ENCODE data around the gene POLA1.

The POLA1 gene

GRCh38 chrX:25013632-25014365 is 320.1 kb downstream of the POLA1 start:
- DNase-seq = no peak

GRCh38 chrX:25014366-25014838 is 320.7 kb downstream of the POLA1 start:
- DNase-seq = no peak

- DNase-seq = peak; percentile 46
Observed at GRCh38 chrX:25015486-25016360, 322.0 kb downstream of the POLA1 start, which contains the start of gene ARX. Gene ARX (minus strand): TSS chrX:25015965. CDS start chrX:25015737, 228 bp downstream.

- DNase-seq = no peak
Observed at GRCh38 chrX:25016361-25016671, 322.6 kb downstream of the POLA1 start.

GRCh38 chrX:25016938-25017598 is 323.4 kb downstream of the POLA1 start:
- no peak for DNase-seq

- DNase-seq = no peak
Observed at GRCh38 chrX:25017667-25018247, 324.0 kb downstream of the POLA1 start.

GRCh38 chrX:25018682-25019081 is 325.0 kb downstream of the POLA1 start:
- no peak for DNase-seq

- no peak for DNase-seq
Observed at GRCh38 chrX:25019707-25020390, 326.1 kb downstream of the POLA1 start.

GRCh38 chrX:25020391-25020904 is 326.7 kb downstream of the POLA1 start:
- DNase-seq = no peak

GRCh38 chrX:25020905-25021449 is 327.3 kb downstream of the POLA1 start:
- DNase-seq = no peak

- DNase-seq = no peak
Observed at GRCh38 chrX:25022499-25023325, 329.0 kb downstream of the POLA1 start.

- DNase-seq = no peak
Observed at GRCh38 chrX:25023908-25024307, 330.2 kb downstream of the POLA1 start.

- no peak for DNase-seq
Observed at GRCh38 chrX:25025615-25026014, 331.9 kb downstream of the POLA1 start.

GRCh38 chrX:25026576-25026975 is 332.9 kb downstream of the POLA1 start:
- DNase-seq = no peak

- no peak for DNase-seq
Observed at GRCh38 chrX:25028726-25029125, 335.0 kb downstream of the POLA1 start.

GRCh38 chrX:25029288-25029825 is 335.6 kb downstream of the POLA1 start:
- DNase-seq = no peak

GRCh38 chrX:25034889-25035288 is 341.2 kb downstream of the POLA1 start:
- no peak for DNase-seq

- no peak for DNase-seq
Observed at GRCh38 chrX:25039036-25039435, 345.3 kb downstream of the POLA1 start.

GRCh38 chrX:25043192-25043591 is 349.5 kb downstream of the POLA1 start:
- DNase-seq = no peak

Measured in NCI-H2029 (cell line).